Activated naive CD4-positive, alpha-beta T cell treated with anti-CD3 and anti-CD28 coated beads, Interleukin-2, amount 50 U/mL, for 72 hours (primary cell): ENCODE measurements around the gene FRAT1. TPM values are rescaled to one million over a fixed set of nuclear protein-coding genes. Genes with fewer than 3 reads are reported as not detected.

ENCODE experiments used
- total RNA-seq, 2 donors: library from RNA; stranded (reverse); gene quantifications; one replicate each; pipeline ENCODE4 v1.2.3, GENCODE V29; 2022

FRAT1 gene
- total RNA-seq, 2 donors from 2014 or later, result 2.7 to 4.0 TPM

Other genes starting within 250 kb of the FRAT1 start
- gene SLIT1, start 133.3 kb upstream of the FRAT1 start, total RNA-seq, result 1 to 10 TPM in 1 of 2 donors, under 1 TPM in 1; 0.99 to 1.4 TPM
- gene ARHGAP19, start 26.6 kb upstream of the FRAT1 start, total RNA-seq, result 10 to 100 TPM; 45.4 to 79.5 TPM
- gene FRAT2, start 15.5 kb downstream of the FRAT1 start, total RNA-seq, result 10 to 100 TPM in 1 of 2 donors, 1 to 10 TPM in 1; 6.9 to 12.5 TPM
- 10 to 100 TPM; 41.4 to 43.1 TPM for gene RRP12, start 82.1 kb downstream of the FRAT1 start, total RNA-seq
- gene PGAM1, start 106.9 kb downstream of the FRAT1 start, total RNA-seq, result 1,000 to 10,000 TPM in 1 of 2 donors, 100 to 1,000 TPM in 1; 610 to 1,410 TPM
- gene EXOSC1, start 126.7 kb downstream of the FRAT1 start, total RNA-seq, result 10 to 100 TPM; 41.3 to 58.0 TPM
- gene ZDHHC16, start 126.9 kb downstream of the FRAT1 start, total RNA-seq, result 10 to 100 TPM; 25.4 to 45.0 TPM
- gene MMS19, start 179.2 kb downstream of the FRAT1 start, total RNA-seq, result 100 to 1,000 TPM in 1 of 2 donors, 10 to 100 TPM in 1; 74.2 to 125 TPM
- 1 to 10 TPM; 1.9 to 3.5 TPM for gene UBTD1, start 179.7 kb downstream of the FRAT1 start, total RNA-seq